HG02678 (cell line): ENCODE results near the gene TMEM186.
"Not testable (repeated sequence)": the region's sequence is repeated elsewhere in the genome, so short reads cannot be mapped to it uniquely, and the experiment has no call there.

ENCODE experiments used
- ATAC-seq: cut with Tn5 transposase; IDR thresholded peaks from one replicate; pipeline ENCODE4 v1.9.1; 2021; ENCODE audit warnings: mild to moderate bottlenecking, moderate library complexity; ENCODE audit not compliant: unreplicated experiment

The TMEM186 gene

GRCh38 chr16:8777217-8777616, 20.2 kb downstream of the TMEM186 start:
- ATAC-seq = no peak

GRCh38 chr16:8776129-8776584, 21.3 kb downstream of the TMEM186 start:
- no peak for ATAC-seq

GRCh38 chr16:8775359-8775758, 22.1 kb downstream of the TMEM186 start:
- ATAC-seq = no peak

GRCh38 chr16:8774208-8774607, 23.2 kb downstream of the TMEM186 start:
- no peak for ATAC-seq

GRCh38 chr16:8773537-8773936, 23.9 kb downstream of the TMEM186 start:
- ATAC-seq = no peak

- no peak for ATAC-seq
Observed at GRCh38 chr16:8768692-8769091, 28.7 kb downstream of the TMEM186 start.

GRCh38 chr16:8768283-8768682, 29.2 kb downstream of the TMEM186 start:
- no peak for ATAC-seq

GRCh38 chr16:8767176-8767575, 30.3 kb downstream of the TMEM186 start:
- no peak for ATAC-seq

GRCh38 chr16:8764525-8765250, 32.8 kb downstream of the TMEM186 start:
- no peak for ATAC-seq

GRCh38 chr16:8763899-8764298, 33.5 kb downstream of the TMEM186 start:
- ATAC-seq = no peak

GRCh38 chr16:8763083-8763482, 34.4 kb downstream of the TMEM186 start:
- ATAC-seq = no peak

- ATAC-seq = no peak
Observed at GRCh38 chr16:8762254-8762653, 35.2 kb downstream of the TMEM186 start.

GRCh38 chr16:8761078-8761477, 36.4 kb downstream of the TMEM186 start:
- no peak for ATAC-seq

GRCh38 chr16:8760021-8760420, 37.4 kb downstream of the TMEM186 start:
- no peak for ATAC-seq

- ATAC-seq = no peak
Observed at GRCh38 chr16:8758022-8758421, 39.4 kb downstream of the TMEM186 start.

GRCh38 chr16:8756755-8757154, 40.7 kb downstream of the TMEM186 start:
- no peak for ATAC-seq

- no peak for ATAC-seq
Observed at GRCh38 chr16:8753416-8754054, 43.9 kb downstream of the TMEM186 start.

- ATAC-seq = no peak
Observed at GRCh38 chr16:8752706-8753105, 44.7 kb downstream of the TMEM186 start.

- ATAC-seq = no peak
Observed at GRCh38 chr16:8751481-8752311, 45.7 kb downstream of the TMEM186 start.

- ATAC-seq = not testable (repeated sequence)
Observed at GRCh38 chr16:8748944-8749343, 48.5 kb downstream of the TMEM186 start.
